Lower lobe of right lung (tissue), 2 donors: ENCODE results near the gene SMPDL3B. TPM values are rescaled to one million over a fixed set of nuclear protein-coding genes. Genes with fewer than 3 reads are reported as not detected.

Experiments used
- ATAC-seq, 2 donors: fragments of 200-7000 bp; cut with Tn5 transposase; one replicate each; pipeline ENCODE4 v1.9.1; 2020 to 2022; ENCODE audit warnings: mild to moderate bottlenecking in 2 of 2, moderate library complexity in 2 of 2
- DNase-seq: peaks from one replicate; pipeline ENCODE4 v3.0.0-alpha.2; 2020
- H3K27ac ChIP-seq: fragments of 200-600 bp; one replicate; pipeline ENCODE4 v1.8.0; 2022
- H3K27me3 ChIP-seq: fragments of 200-600 bp; one replicate; pipeline ENCODE4 v1.8.0; 2022; ENCODE audit warnings: low read depth
- H3K36me3 ChIP-seq: fragments of 200-600 bp; one replicate; pipeline ENCODE4 v1.8.0; 2022; ENCODE audit warnings: mild to moderate bottlenecking
- H3K4me1 ChIP-seq: fragments of 200-600 bp; one replicate; pipeline ENCODE4 v1.8.0; 2022
- H3K4me3 ChIP-seq: fragments of 200-600 bp; one replicate; pipeline ENCODE4 v1.8.0; 2022; ENCODE audit warnings: mild to moderate bottlenecking
- H3K9me3 ChIP-seq: fragments of 200-600 bp; one replicate; pipeline ENCODE4 v1.8.0; 2022
- CTCF ChIP-seq: fragments of 200-600 bp; IDR thresholded peaks from one replicate; pipeline ENCODE4 v1.8.0; 2022; ENCODE audit warnings: antibody characterized with exemption, mild to moderate bottlenecking
- intact Hi-C: fragments of 100-400 bp; cut with DNase I; formaldehyde crosslinking; loops from one replicate; pipeline ENCODE4 v1.11.0; 2022
- total RNA-seq: library from RNA; stranded (reverse); fragmentation: NEBNext Ultra II Directional; extraction: Animal tissue kit (Norgen Biotek cat#: 25700); gene quantifications from one replicate; pipeline ENCODE4 v1.2.1, GENCODE V29; 2021
- donor health status: DM: no; HTN: yes; CAD: no; lungs with severe emphysema.

The SMPDL3B gene
- total RNA-seq, 1 donor from 2014 or later: 15.4 TPM

DNA sequence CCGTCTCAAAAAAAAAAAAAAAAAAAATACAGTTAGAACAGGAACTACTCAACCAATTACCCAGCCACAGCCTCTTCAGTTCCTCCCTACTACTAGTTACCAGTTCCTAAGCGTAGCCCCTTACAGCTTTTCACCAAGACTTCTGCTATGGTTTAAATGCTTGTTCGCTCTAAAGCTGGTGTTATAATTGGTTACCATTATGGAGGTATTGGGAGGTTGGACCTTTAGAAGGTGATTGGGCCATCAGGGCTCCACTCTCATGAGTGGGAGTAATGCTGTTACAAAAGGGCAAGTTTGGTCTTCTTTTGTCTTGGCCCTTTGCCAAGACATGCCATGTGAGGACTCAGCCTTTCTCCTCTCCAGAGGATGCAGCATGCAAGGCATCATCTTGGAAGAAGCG lies 3.0 kb upstream of the SMPDL3B start:
- H3K36me3 ChIP-seq: no peaks in the 10 kb centered on the region
- intact Hi-C loops: no loop called here
- no peak overlapping the region for H3K27ac ChIP-seq
- DNase-seq (no peak), ATAC-seq (peak in 1 of 2 donors; percentile 13)
- no peaks in the 10 kb centered on the region for H3K9me3 ChIP-seq
- TF ChIP-seq CTCF: no peak
- no peak overlapping the region for H3K4me3 ChIP-seq
- H3K27me3 ChIP-seq: peaks cover 9% of the 10 kb centered on the region
- peaks cover 9% of the 10 kb centered on the region for H3K4me1 ChIP-seq

DNA sequence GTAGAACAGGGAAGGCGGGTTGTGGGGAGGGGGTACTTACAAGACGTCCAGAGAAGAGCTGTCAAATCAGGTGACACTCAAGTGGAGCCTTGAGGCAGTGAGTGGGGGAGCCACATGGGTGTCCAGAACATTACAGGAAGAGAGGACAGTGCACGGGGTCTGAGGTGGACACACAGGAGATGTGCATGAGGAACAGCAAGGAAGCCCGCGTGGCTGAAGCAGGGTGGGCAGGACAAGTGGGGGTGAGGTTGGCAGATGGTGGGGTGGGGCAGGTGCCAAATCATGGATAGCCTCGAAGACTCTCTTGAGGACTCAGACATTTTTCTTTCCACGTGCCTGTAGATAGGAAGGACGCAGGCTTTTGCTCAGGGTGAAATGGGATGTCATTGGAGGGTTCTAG lies 921 bp downstream of the SMPDL3B start:
- Histone ChIP-seq H3K27ac (no peak overlapping the region), H3K4me3 (peak overlapping the region; percentile 48), H3K36me3 (no peaks in the 10 kb centered on the region), H3K4me1 (peaks cover 18% of the 10 kb centered on the region), H3K27me3 (peaks cover 9% of the 10 kb centered on the region), H3K9me3 (no peaks in the 10 kb centered on the region)
- intact Hi-C loops: no loop called here
- ATAC-seq (no peak), DNase-seq (no peak)
- TF ChIP-seq CTCF: no peak

GRCh38 chr1:27936370-27936769 lies 1.6 kb downstream of the SMPDL3B start:
- no peak for ATAC-seq

GRCh38 chr1:27937524-27937836 lies 2.7 kb downstream of the SMPDL3B start:
- no peaks in the 10 kb centered on the region for H3K36me3 ChIP-seq
- DNase-seq (no peak), ATAC-seq (no peak)
- no peaks in the 10 kb centered on the region for H3K9me3 ChIP-seq
- H3K4me3 ChIP-seq: no peak overlapping the region
- peaks cover 29% of the 10 kb centered on the region for H3K4me1 ChIP-seq
- H3K27ac ChIP-seq: no peak overlapping the region
- intact Hi-C loops: no loop called here
- peaks cover 9% of the 10 kb centered on the region for H3K27me3 ChIP-seq
- no peak for TF ChIP-seq CTCF

More at GRCh38 chr1:27936370-27936769, 1.6 kb downstream of the SMPDL3B start:
- no peaks in the 10 kb centered on the region for H3K9me3 ChIP-seq
- DNase-seq: no peak
- H3K27ac ChIP-seq: no peak overlapping the region
- H3K4me3 ChIP-seq: no peak overlapping the region
- H3K27me3 ChIP-seq: peaks cover 9% of the 10 kb centered on the region
- intact Hi-C loops: no loop called here
- peaks cover 24% of the 10 kb centered on the region for H3K4me1 ChIP-seq
- H3K36me3 ChIP-seq: no peaks in the 10 kb centered on the region
- no peak for TF ChIP-seq CTCF

DNA sequence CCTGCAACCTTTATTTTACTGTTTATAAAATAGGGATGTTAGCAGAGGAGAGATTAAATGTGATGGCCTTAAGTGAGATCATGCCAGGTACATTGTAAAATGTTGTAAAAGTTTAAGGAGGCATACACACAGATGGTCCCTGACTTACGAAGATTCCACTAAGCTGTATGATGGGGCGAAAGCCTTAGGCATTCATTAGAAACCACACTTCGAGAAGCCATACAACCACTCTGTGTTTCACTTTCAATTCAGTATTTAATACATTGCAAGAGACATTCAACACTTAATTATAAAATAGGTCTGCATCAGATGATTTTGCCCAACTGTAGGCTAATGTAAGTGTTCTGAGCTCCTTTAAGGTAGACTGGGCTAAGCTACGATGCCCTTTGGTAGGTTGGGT lies 3.7 kb downstream of the SMPDL3B start:
- no peaks in the 10 kb centered on the region for H3K36me3 ChIP-seq
- peaks cover 9% of the 10 kb centered on the region for H3K27me3 ChIP-seq
- no peak overlapping the region for H3K4me3 ChIP-seq
- DNase-seq (no peak), ATAC-seq (no peak)
- no peak overlapping the region for H3K27ac ChIP-seq
- H3K9me3 ChIP-seq: no peaks in the 10 kb centered on the region
- peaks cover 37% of the 10 kb centered on the region for H3K4me1 ChIP-seq
- no peak for TF ChIP-seq CTCF
- intact Hi-C loops: no loop called here

- ATAC-seq: peak; percentile 39 to 44
- no peak overlapping the region for H3K4me3 ChIP-seq
- intact Hi-C loops: no loop called here
- no peak overlapping the region for H3K27ac ChIP-seq
- peaks cover under 1% of the 10 kb centered on the region for H3K27me3 ChIP-seq
- no peaks in the 10 kb centered on the region for H3K9me3 ChIP-seq
- peaks cover 28% of the 10 kb centered on the region for H3K4me1 ChIP-seq
- peak; percentile 45 for TF ChIP-seq CTCF
- no peaks in the 10 kb centered on the region for H3K36me3 ChIP-seq
- DNase-seq: peak; percentile 74
These were observed 5.5 kb downstream of the SMPDL3B start for GRCh38 chr1:27940297-27940696.
